Brain microvascular endothelial cell (primary cell): ENCODE results near the gene PSG4.
A peak's percentile ranks its signal among the peaks of the same experiment; 100 is the strongest.
"Not testable (repeated sequence)": the region's sequence is repeated elsewhere in the genome, so short reads cannot be mapped to it uniquely, and the experiment has no call there.

Experiments
- DNase-seq: peaks from one replicate; pipeline ENCODE4 v3.0.0-alpha.2; 2020
- H3K27ac ChIP-seq: fragments of 250-450 bp; sonication (Bioruptor Pico); 2 replicates; pipeline ENCODE4 v1.5.1; 2020; ENCODE audit warnings: mild to moderate bottlenecking, moderate library complexity
- H3K27me3 ChIP-seq: fragments of 250-450 bp; sonication (Bioruptor Pico); replicated peaks from 2 replicates; pipeline ENCODE4 v1.5.1; 2020; ENCODE audit warnings: mild to moderate bottlenecking
- H3K36me3 ChIP-seq: fragments of 250-450 bp; sonication (Bioruptor Pico); replicated peaks from 2 replicates; pipeline ENCODE4 v1.5.1; 2020; ENCODE audit warnings: mild to moderate bottlenecking
- H3K4me3 ChIP-seq: 2 replicates; pipeline ENCODE4 v1.5.1; 2011; ENCODE audit warnings: low read depth, mild to moderate bottlenecking, control low read depth, low read length, moderate library complexity
- in situ Hi-C: cut with HindIII; loops from 2 replicates; pipeline ENCODE4 v1.10.0; 2017; ENCODE audit warnings: low sequenced_read_pairs, low pct_ligation_motif_present
- TF ChIP-seq, protein P1 (sequence below): IDR thresholded peaks from 2 replicates; pipeline ENCODE4 v1.5.1; 2011; ENCODE audit warnings: low read depth, mild to moderate bottlenecking, moderate library complexity, low read length, control low read depth, inconsistent platforms; ENCODE audit errors: missing control alignments

PSG4 gene

DNA sequence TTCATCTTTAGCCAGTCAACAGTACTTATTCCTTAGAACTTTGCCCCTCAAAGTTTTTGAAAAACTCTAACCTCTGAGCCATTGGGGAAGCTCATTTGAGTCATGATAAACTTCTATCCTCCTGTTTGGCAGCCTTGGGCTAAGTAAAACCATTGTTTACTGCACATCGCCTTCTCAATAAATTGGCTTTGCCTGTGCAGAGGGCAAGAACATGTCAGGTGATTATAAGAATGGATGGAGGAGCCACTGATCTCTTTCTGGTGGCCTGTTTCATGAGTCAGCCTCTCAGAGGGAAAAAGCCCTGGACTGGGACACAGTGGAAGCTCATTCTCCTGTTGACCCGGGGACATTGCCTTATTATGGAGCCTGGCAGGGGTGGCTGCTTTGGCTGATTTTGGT is 19.4 kb upstream of the PSG4 start:
- Histone ChIP-seq H3K4me3 (no peak overlapping the region), H3K27ac (no peak overlapping the region), H3K27me3 (no peaks in the 10 kb centered on the region), H3K36me3 (no peaks in the 10 kb centered on the region)
- TF ChIP-seq, protein P1, sequence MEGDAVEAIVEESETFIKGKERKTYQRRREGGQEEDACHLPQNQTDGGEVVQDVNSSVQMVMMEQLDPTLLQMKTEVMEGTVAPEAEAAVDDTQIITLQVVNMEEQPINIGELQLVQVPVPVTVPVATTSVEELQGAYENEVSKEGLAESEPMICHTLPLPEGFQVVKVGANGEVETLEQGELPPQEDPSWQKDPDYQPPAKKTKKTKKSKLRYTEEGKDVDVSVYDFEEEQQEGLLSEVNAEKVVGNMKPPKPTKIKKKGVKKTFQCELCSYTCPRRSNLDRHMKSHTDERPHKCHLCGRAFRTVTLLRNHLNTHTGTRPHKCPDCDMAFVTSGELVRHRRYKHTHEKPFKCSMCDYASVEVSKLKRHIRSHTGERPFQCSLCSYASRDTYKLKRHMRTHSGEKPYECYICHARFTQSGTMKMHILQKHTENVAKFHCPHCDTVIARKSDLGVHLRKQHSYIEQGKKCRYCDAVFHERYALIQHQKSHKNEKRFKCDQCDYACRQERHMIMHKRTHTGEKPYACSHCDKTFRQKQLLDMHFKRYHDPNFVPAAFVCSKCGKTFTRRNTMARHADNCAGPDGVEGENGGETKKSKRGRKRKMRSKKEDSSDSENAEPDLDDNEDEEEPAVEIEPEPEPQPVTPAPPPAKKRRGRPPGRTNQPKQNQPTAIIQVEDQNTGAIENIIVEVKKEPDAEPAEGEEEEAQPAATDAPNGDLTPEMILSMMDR: no peak
- in situ Hi-C loops: no loop called here
- DNase-seq: no peak

DNA sequence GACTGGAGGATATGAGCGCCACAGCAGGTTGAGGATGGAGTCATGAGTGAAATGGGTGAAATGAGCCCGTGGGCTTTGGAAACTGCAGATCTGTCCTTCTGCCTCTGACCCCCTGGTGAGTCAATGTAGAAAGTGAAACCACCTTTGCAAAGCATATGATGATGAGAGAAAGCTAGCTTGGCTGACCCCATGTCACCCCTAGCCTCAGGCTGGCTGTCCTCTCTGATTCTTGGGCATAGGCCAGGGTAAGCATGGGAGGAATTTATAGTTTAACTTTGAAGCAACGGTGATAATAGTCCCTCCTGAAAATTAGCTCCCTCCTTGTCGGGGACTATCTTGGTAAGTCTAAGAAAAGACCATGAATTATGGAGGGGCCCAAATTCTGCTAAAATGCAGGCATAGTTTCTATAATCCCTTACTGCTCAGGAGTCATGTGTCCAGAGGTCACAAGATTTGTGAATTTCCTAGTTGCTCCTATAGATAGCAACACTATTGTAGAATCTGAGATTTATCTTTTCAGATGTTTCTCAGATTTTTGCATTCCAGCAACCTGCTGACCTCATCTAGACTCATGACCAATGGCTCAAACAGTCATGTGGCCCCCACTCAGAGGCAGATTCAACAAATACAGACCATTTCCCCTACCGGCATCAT is 18.9 kb upstream of the PSG4 start:
- peak; percentile 20 for DNase-seq
- H3K4me3 ChIP-seq, H3K36me3 ChIP-seq, H3K27me3 ChIP-seq, in situ Hi-C loops, H3K27ac ChIP-seq: not testable (repeated sequence)

DNA sequence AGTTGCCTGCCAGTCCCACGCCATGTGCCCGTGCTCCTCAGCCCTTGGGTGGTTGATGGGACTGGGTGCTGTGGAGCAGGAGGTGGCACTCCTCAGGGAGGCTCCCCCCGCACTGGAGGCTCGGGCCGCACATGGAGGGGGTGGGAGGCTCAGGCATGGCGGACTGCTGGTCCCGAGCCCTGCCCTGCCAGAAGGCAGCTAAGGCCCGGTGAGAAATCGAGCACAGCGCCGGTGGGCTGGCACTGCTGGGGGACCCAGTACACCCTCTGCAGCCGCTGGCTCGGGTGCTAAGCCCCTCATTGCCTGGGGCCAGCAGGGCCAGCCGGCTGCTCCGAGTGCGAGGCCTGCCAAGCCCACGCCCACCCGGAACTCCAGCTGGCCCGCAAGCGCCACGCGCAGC is 16.5 kb upstream of the PSG4 start:
- DNase-seq, H3K27ac ChIP-seq, H3K27me3 ChIP-seq, in situ Hi-C loops, H3K36me3 ChIP-seq, H3K4me3 ChIP-seq: not testable (repeated sequence)

GRCh38 chr19:43219136-43219535 is 13.7 kb upstream of the PSG4 start:
- H3K27me3 ChIP-seq, H3K36me3 ChIP-seq, in situ Hi-C loops, H3K27ac ChIP-seq, DNase-seq, H3K4me3 ChIP-seq: not testable (repeated sequence)

- H3K36me3 ChIP-seq, in situ Hi-C loops, H3K27me3 ChIP-seq, H3K4me3 ChIP-seq, DNase-seq, H3K27ac ChIP-seq: not testable (repeated sequence)
These were observed 10.4 kb upstream of the PSG4 start for GRCh38 chr19:43215881-43216280.

DNA sequence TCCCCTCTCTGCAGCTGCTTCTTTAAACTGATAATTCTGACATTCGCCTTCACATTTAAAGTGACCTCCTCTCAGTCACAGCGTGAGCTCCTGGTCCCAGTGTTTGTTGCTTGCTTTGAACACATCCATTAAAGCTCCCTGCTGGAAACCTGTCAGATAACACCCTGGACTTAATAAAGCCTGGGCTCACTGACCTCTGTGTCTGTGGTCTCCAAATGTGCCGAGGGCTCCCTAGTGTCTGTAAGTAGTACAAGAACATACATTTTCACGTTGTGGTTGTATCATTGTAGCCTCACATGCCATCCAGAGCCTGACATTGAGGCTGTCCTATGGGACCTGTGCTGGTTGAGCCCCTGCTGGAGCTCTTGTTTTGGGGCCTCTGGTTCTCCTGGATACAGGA is 2.6 kb upstream of the PSG4 start:
- Histone ChIP-seq H3K27me3 (no peaks in the 10 kb centered on the region), H3K27ac (no peak overlapping the region), H3K36me3 (no peaks in the 10 kb centered on the region), H3K4me3 (no peak overlapping the region)
- in situ Hi-C loops: no loop called here
- TF ChIP-seq, protein P1: no peak
- no peak for DNase-seq

DNA sequence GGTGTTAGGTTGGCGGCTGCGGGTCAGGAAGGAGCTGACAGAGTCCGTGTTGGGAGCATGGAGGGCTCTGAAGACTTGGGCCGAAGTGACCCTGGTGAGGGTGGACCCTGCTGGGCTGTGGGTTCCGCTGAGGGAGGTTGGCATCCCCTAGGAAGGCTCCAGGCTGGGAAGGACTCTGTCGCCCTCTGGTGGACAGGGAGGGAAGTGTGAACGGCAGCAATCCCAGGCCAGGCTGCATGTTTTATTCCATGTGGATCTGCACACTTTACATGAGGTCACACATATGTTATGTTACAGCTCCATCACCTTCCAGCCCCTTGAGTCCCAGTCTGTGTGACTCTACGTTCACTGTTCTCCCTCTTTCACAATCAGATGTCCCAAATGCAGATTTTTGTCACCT is 1.7 kb upstream of the PSG4 start:
- TF ChIP-seq, protein P1: peak; percentile 51
- H3K27me3 ChIP-seq, DNase-seq, H3K4me3 ChIP-seq, in situ Hi-C loops, H3K27ac ChIP-seq, H3K36me3 ChIP-seq: not testable (repeated sequence)

- H3K4me3 ChIP-seq, H3K27me3 ChIP-seq, in situ Hi-C loops, H3K27ac ChIP-seq, DNase-seq, H3K36me3 ChIP-seq: not testable (repeated sequence)
These were observed 1.8 kb downstream of the PSG4 start for GRCh38 chr19:43203611-43204010.

- in situ Hi-C loops, H3K36me3 ChIP-seq, DNase-seq, H3K27me3 ChIP-seq, H3K4me3 ChIP-seq: not testable (repeated sequence)
- peak overlapping the region; percentile 43 for H3K27ac ChIP-seq
These were observed 3.5 kb downstream of the PSG4 start for GRCh38 chr19:43201891-43202290.

GRCh38 chr19:43201337-43201801 is 4.1 kb downstream of the PSG4 start:
- H3K4me3 ChIP-seq, in situ Hi-C loops: not testable (repeated sequence)
- DNase-seq: peak; percentile 75

More at GRCh38 chr19:43201337-43201801, 4.1 kb downstream of the PSG4 start:
- H3K27ac ChIP-seq: peak overlapping the region; percentile 43
- H3K27me3 ChIP-seq, H3K36me3 ChIP-seq: not testable (repeated sequence)
